IPS DF 19.7 (cell line): ENCODE measurements around the gene ATP9A.
"Not testable (repeated sequence)": the region's sequence is repeated elsewhere in the genome, so short reads cannot be mapped to it uniquely, and the experiment has no call there.

Source experiments
- DNase-seq: peaks from one replicate; pipeline ENCODE4 v3.0.0-alpha.2; 2013; ENCODE audit warnings: low read depth, low spot score

Gene ATP9A

DNA sequence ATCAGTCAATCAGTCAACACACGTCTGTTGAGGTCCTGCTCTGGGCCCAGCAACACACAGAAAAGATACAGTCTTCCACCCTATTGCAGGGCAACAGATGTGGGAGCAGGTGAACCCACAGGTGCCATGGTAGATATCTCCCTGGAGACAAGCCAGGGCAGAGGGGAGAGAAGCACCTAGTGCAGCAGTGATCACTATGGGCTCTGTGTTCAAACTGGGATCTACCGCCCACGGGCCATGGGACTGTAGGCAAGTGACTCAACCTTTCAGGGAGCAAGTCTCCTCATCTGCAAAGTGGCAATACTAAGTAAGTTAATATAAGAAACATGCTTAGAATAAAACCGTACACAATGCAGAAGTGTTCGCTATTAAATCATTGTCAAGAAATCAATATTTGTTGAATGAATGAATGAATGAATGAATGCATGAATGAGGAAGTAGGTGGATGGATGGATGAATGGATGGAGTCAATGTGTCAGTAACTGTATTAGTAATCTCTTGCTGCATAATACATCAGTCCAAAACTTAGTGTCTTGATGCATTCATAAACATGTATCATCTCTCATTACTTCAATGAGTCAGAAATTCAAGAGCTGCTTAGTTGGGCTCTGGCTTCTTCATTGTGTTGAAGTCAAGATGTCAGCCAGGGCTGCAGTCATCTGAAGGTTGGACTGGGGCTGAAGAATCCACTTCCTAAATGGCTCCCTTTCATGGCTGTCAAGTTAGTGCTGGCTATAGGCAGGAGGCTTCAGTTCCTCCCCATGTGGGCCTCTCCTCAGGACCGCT is 193.7 kb downstream of the ATP9A start:
- no peak for DNase-seq

DNA sequence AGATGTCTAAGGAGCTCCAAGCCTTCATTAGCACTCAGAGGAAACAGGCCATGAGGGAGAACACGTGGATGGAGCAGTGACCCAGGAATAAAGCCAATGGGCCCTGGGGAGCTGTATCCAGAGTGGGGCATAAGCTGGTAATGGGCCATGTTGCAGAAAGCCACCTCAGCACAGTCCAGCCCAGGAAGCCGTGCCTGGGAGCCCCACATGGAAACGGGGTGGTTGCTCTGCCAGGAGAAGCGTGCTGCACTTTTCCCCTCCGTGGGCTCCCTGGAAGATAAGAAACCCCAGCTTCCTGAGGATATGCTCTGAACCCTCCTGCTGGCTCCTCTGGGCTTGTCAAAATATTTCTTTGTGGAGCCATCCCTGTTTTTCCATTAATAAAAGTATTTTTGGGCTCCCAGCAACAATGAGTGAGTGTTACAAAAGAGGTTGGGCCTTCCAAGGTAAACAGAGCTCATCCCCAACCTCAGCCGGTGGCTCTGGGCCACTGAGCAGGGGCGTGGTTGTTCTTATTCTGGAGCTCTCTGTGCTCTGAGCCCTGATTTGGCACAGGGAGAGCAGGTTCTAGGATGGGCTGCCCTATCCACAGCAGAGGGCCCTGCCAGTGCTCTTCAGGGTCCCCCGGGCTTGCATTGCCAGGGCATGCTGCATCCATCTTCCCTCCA is 194.5 kb downstream of the ATP9A start:
- DNase-seq = no peak

DNA sequence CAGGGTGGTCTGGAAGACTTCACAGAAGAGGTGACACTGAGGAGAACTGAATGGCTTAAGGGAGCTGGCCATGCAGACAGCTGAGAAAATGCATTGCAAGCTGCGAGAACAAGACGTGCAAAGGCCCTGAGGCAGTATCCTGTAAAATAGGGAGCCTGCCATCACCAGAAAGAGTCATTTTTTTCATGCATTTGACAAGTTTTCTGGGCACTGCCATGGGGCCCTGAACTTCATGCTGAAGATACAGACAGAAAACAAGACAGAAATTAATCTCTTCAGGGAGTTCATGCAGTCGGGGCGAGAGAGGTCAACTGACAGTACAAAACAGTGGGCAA is 196.8 kb downstream of the ATP9A start:
- no peak for DNase-seq

DNA sequence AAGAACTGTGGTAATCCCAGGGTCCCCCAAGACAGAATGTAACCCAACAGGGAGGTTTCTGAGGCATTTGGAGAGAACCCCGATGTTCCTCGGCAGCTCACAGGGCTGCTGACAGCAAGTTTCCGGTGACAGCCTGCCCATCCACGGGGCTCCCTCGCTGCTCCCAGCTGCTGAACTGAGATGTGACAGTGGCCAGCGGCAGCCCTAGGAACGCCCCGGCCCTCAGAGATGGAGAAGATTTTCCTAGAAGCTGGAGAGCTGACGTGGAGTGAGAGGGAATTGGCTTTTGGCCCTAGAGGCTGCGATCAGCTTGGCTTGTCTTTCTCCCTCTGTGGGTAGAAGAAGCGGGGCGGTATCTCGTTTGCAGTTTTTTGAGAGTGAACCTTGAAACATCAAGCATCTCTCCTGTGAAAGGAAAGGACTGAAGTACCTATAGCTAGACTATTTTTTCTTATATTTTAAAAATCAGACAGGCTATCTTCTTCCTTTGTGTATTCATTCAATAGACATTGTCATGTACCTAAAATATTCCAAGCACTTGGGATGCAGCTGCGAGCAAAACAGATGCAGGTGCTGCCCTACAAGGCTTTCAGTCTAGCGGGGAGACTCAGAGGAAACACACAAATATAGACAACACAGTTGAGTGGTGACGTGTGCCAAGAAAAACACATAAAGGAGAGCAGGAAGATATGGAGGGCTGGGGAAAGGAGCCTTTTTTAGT is 197.3 kb downstream of the ATP9A start:
- no peak for DNase-seq

DNA sequence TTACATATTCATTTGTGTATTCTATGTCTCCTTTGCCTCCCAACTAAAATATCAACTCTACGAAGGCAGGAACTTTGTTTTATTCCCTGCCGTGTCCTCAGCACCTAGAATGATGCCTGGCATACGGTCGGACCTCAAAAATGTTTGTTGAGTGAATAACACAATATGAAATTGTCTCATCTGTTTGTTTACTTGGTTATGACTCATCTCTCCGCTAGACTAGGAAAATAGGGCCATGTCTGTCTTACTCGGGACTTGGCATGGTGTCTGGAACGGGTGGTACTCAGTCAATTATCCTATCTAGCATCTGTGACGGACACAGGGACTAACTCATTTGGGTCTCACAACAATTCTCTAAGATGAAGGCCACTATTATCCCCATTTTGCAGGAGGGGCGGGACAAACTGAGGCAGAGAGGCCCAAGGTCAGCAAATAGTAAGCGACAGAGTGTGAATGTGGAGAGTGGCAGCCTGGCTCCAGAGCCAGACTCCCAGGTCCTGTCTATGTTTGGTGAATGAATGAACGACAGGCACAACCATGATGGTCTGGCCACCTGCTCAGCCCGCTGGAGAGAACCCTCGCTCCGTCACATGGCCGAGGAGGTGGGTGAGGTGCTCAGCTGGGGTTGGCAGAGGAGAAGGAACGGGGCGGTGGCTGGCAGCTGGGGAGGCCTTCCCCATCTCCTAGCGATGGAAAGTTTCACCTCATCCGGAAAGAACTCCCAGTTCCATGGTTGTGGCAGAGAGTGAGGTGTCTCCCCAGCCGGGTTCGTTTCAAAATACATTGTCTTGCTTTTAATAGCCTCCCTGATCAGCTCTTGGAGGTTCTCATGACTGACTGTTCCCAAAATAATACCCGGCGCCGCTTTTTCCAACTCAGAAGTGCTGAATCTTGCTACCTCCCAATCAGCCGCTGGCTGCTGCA is 198.1 kb downstream of the ATP9A start:
- no peak for DNase-seq

DNA sequence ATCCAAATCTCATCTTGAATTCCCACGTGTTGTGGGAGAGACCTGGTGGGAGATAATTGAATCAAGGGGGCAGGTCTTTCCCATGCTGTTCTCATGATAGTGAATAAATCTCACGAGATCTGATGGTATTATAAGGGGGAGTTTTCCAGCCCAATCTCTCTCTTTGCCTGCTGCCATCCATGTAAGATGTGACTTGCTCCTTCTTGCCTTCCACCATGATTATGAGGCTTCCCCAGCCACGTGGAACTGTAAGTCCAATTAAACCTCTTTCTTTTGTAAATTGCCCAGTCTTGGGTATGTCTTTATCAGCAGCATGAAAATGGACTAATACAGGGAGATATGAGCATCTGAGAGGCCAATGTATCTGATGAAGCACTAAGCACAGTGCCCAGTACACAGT is 199.7 kb downstream of the ATP9A start:
- not testable (repeated sequence) for DNase-seq

DNA sequence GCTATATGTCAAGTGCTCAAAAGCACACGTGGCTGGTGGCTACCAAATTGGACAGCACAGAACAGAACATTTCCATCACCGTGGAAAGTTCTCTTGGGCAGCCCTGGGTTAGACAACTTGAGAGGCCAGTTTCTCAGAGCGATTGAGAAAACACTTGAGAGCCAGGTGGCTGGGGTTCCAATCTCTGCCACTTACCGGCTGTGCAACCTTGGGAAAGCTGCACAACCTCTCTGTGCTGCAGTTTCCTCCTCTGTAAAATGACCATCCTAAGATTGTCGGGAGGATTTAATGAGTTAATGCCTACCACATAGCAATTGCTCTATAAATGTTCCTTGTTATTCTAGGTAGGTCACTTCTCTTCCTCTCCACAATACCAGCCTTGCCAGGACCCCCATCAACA is 200.6 kb downstream of the ATP9A start:
- DNase-seq = no peak

DNA sequence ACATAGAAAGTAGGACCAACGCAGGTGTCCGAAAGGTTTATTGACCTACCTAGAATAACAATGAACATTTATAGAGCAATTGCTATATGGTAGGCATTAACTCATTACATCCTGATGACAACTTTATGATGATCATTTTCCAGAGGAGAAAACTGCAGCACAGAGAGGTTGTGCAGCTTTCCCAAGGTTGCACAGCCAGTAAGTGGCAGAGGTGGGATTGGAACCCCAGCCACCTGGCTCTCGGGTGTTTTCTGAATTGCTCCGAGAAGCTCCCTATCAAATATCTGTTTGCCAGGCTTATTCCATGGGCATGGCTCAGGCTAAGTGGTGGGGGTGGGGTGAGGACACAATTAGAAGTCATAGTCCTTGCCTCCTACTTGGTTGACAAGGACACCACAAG is 201.6 kb downstream of the ATP9A start:
- no peak for DNase-seq

DNA sequence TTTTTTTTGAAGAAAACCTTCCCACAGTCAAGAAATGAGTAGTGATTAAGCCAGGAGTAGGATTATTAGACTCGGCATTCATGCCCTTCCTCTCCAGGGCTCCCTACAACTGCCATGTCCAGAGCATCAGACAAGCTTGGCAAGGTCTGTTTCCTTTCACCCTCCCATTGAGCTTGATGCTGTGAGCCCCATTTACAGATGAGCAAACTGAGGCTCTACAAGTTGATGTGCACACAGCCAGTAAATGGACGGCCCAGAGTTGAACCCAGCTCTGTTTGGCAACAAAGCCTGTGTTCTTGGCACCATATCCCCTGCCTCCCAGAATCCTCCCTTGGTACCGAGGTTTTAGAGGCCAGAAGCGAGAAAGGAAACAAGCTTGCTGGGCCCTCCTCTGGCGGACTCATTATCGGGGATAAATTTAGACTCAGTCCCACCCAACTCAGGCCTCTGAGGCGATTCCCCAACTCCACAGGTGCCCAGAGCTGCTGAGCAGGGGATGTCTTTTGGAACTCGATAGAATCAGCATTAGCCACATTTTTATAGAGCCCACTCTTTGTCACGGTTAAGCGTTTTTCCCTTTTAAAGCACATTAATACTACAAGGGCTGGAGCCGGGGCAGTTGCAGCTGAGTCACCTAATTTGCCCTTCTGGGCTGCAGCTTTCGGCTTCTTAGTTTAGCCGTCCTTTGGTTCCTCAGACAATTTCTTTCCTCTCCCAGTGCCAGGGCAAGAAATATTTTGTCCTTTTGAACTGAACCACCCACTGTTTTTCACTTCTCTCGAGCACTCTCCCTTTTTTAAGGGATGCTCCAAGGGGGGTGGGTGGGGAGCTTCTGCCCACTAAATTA is 202.7 kb downstream of the ATP9A start:
- no peak for DNase-seq

DNA sequence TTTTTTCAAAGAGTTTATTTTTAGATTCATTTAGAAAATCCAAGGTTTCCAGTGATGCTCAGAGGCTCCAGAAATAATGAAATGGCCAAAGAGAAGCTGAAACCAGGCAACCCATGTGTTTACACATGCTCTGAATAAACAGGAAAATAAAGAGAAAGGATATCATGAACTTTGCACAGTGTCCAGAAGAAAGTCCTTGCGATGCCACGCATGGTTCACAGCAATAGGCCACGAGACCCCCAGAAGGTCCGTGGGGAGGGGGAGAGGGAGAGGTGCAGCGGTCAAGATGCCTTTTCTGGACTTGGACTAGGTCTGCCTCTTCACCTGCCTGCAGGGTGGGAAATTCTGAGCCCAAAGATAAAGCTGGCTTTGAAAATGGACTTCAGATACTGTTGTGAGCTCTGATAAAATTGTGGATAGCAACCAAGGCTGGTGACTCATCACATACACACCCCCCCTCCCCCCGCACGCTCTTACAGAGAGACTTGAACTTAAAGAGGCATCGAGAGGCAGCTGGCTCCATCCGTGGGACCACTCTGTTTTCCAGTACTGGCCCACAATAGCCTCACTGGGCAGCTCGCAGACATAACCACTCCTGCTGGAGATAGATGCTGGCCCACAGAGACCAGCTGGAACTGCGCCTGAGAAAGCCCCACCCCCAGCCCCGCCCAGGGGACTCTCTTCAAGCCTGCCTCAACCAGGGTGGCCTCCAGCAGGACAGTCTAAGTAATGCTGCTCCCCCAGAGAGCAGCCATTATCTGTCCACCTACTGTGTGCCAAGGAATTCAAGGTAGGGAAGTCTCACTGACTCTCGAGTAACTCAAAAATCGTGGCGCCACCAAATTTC is 204.5 kb downstream of the ATP9A start:
- no peak for DNase-seq

DNA sequence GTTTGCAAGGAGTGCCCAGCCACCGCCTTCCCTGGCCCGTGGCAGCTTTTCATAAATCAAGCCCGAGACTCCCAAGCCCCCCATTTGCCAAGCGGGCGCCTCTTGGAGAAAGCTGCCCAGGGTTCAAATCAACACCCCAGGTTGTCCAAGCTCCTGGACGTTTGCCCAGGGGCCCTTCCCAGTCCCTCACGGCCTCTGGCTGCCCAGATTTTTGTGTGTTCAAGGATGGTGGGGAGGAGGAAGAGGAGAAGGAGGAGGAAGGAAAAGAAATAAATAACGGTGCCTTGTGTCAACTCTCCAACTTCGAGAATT is 205.1 kb downstream of the ATP9A start:
- DNase-seq = no peak

DNA sequence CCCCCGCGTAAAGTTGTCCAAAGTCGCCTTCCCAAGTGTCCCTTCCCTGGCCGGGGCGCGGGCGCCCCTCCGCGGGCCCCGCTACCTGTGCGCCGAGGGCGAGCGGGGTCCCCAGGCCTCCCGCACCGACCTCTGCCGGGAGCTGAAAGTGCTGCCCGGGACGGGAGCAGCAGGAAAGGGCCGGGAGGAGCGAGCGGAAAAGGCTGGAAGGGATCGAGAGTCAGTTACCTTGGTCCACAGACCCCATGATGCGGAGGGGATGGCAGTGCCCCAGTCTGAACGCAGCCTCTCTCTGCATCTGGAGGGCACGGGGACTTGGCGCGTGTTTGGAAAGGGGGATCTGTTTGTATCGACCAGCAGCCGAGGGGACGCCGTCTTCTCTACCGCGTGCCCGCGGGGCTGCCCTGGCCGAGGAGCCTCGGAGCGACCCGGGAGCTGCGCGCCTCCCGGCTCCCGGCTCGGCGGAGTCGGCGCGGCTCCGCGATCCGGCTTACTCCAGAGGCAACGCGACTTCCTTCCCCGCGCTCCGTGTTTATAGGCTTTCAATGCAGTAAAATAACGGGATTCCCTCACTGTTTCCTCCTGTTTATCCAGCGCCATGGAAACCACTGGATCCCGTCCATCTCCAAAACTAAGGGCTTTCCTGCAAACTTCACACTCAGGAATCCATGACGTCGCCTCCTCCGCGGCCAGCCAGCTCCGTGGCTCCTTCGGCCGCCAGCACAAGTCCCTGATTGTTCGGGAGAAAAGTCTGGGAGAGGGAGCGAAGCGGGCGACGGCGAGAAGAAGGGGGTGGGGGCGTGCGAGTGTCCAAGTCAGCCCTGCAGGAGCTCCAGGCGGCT is 205.6 kb downstream of the ATP9A start:
- no peak for DNase-seq

DNA sequence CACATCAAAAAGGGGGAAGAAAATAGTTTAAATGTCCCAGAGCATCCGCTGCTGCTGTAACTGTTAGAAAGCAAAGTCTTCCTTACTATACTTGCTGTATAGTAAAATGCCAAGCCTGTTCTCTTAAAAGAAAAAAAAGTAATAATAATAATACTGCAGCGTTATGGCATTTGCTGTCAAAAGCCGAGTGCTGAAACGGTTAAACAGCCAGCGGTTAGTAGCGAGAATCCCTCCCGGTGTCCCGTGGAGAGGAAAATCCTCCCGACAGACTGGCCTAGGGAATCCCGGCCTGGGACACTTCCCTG is 206.2 kb downstream of the ATP9A start:
- DNase-seq = no peak

DNA sequence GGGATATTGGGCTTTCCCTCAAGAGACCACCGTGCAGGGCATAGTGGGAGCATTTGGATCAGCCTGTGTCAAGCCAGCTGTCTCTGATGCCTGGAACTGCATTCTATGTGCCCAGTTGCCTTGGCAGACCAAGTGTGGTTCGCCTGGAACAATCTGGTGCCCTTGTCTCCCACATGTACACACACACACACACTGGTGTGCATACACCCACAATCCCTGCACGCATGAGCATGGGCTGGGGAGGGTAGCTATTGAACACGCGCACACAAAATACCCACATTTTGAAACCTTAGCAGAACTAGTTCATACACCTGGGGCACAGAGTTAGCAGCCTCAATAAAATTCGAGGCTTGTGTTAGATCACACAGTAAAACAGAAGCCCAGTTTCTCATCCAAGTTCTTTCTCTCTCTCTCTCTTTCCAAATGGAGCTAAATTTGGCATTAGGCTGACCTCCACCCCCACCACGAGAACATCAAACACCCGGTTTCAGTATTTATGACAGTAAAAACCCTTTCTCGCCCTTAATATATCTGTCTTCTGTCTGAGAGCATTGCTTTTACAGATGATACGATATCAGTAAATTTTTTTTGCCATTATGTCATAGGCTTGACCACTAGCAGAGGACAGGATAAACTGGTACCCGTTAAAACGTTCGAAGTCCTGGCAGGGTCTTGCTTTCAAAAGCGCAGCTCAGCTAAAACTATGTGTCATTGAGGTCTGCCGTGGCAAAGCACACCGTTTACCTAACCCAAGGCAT is 207.5 kb downstream of the ATP9A start:
- DNase-seq = no peak

DNA sequence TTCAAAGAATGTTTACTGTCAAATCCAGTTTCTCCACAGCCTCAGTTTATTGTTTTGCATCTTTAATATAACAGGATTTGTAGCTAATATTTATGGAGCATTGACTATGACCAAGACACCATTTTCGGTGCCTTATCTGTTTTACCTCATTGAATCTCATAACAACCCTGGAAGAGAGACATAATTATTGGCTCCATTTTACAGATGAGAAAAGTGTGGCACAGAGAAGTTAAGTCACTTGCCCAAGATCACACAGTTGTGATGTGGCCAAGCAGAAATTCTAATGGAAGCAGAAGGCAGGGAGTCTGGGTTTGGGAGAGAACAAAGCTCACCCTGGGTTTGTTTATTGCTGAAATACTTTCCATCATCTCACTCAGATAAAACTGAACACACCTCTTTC is 208.1 kb downstream of the ATP9A start:
- no peak for DNase-seq

DNA sequence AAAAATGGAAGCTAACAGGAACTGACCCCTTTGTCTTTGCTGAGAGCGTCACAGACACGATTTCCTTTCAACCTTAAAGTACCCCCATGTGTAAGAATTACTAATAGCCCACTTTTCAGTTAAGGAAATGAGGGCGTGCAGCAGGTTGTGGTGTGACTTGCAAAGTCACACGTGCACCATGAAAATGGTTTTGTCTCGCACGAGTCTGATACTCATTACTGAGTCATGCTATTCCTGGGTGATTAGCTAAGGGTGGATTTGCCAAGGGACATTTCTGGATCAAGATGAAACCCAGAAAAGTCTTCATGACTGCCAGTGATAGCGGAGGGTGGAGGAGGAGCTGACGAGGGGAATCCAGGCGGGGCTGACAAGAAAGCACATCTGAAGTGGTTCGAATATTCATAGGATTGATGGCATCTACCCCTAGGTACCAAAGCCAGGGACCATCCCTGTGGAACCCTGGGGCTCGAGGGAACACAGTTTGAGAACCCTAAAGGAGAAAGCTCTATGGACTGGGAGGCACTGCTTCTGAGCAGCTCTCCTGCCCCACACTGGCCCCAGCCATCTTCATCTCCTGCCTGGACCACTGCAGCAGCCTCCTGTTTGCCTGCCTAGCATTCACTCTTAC is 213.5 kb downstream of the ATP9A start:
- DNase-seq = no peak

DNA sequence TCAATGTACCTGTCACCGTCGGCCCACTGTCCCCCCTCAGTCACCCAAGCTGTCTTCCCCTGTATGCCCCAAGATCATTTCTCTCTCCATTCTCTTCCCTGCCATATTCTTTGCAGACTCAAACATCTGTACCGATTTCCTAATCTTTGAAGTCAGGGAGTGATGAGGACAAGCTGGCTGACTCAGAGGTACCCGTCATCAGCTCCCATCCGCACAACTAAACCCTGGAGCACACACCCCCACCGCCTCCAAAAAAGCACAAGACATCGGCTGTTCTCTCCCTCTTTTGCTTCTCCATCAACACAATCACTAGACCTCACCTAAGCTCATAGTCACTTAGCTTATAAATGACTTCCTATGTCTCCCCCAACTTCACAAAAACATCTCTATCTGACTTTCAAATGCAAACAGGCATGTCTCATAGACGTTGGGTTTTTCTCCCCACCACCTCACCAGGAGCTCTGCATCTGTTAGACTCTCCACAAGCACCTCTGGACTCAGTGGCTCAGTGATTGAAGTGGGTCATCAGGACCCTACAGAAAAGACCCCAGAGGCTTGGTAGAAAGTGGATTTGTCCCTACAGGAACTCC is 214.2 kb downstream of the ATP9A start:
- no peak for DNase-seq

DNA sequence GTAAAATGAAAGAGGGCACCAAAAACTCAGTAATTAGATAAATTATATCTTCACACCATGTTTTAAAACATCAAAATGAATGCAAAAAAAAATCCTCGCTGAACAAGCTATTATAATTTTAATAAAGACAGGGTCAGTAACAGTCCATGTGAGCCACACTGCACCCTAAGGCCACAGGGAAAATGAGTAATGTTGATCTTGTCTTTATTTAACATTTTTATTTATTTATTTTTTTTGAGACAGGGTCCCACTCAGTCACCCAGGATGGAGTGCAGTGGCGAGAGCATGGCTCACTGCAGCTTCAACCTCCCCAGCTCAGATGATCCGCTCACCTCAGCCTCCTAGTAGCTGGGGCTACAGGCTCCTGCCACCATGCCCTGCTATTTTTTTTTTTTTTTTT is 217.0 kb downstream of the ATP9A start:
- DNase-seq = no peak
